AG04450 (cell line): ENCODE results near the gene TMEM260. TPM values are rescaled to one million over a fixed set of nuclear protein-coding genes. Genes with fewer than 3 reads are reported as not detected.

Source experiments
- CTCF ChIA-PET: fragments of 300-600, 350-600 bp; formaldehyde crosslinking; extraction: SDS; loops from one replicate; lab custom pipeline; 2022; ENCODE audit warnings: antibody characterized with exemption, inconsistent platforms; lab: Charles Lee
- POLR2A ChIA-PET: fragments of 350-600 bp; formaldehyde crosslinking; extraction: SDS; loops from one replicate; lab custom pipeline; 2021; ENCODE audit warnings: antibody characterized with exemption, inconsistent platforms; lab: Yijun Ruan, JAX
- DNase-seq: peaks from one replicate; pipeline ENCODE4 v3.0.0-alpha.2; 2011; ENCODE audit warnings: low read depth, low spot score
- H3K27ac ChIP-seq: one replicate; pipeline ENCODE4 v1.5.1; 2012; ENCODE audit warnings: low read depth, low read length, control low read depth
- H3K27me3 ChIP-seq: one replicate; pipeline ENCODE4 v1.6.0; 2012; ENCODE audit warnings: low read length; ENCODE audit not compliant: control insufficient read depth, insufficient read depth
- H3K4me3 ChIP-seq: 2 replicates; pipeline ENCODE4 v1.5.1; 2011; ENCODE audit warnings: mild to moderate bottlenecking, low read depth, low read length, control low read depth
- H3K9me3 ChIP-seq: 2 replicates; pipeline ENCODE4 v1.5.1; 2012; ENCODE audit warnings: low read length; ENCODE audit not compliant: control insufficient read depth, insufficient read depth
- CTCF ChIP-seq: IDR thresholded peaks from 2 replicates; pipeline ENCODE4 v1.5.1; 2011; ENCODE audit warnings: low read depth, low read length, control low read depth, inconsistent platforms
- polyA plus RNA-seq: library from polyadenylated mRNA; depleted of rRNA; stranded (reverse); fragments of >200 nt; gene quantifications from 2 replicates; pipeline ENCODE4 v1.2.3, GENCODE V29; 2011

TMEM260 gene
- polyA plus RNA-seq, 1 experiment, result 18.8 TPM

GRCh38 chr14:56633544-56633943 is 53.9 kb downstream of the TMEM260 start:
- ChIA-PET CTCF (interaction anchor here (0.7 to 1.1 kb wide), 3 partner anchors 26 to 993 kb away, joined by 3 to 4 read pairs (median 3); no protein-coding TSS in a partner anchor), POLR2A (no interaction called here)
- Histone ChIP-seq H3K27me3 (no peaks in the 10 kb centered on the region), H3K27ac (no peak overlapping the region), H3K4me3 (no peak overlapping the region), H3K9me3 (0 out of 2 replicates have a peak, but pooled peaks cover 3% of the 10 kb centered on the region)
- no peak for DNase-seq
- TF ChIP-seq CTCF, result no peak

GRCh38 chr14:56635041-56635440 is 55.4 kb downstream of the TMEM260 start:
- POLR2A ChIA-PET, result no interaction called here
- DNase-seq, result no peak
- H3K27ac ChIP-seq, result no peak overlapping the region
- H3K4me3 ChIP-seq, result no peak overlapping the region
- no peak for TF ChIP-seq CTCF
- no peaks in the 10 kb centered on the region for H3K9me3 ChIP-seq
- H3K27me3 ChIP-seq, result no peaks in the 10 kb centered on the region
- CTCF ChIA-PET, result no interaction called here

- CTCF ChIA-PET, result interaction anchor here (0.6 to 1.8 kb wide), 3 partner anchors 12 to 238 kb away, joined by 3 to 5 read pairs (median 4); no protein-coding TSS in a partner anchor
- POLR2A ChIA-PET, result no interaction called here
- Histone ChIP-seq H3K4me3 (no peak overlapping the region), H3K27me3 (no peaks in the 10 kb centered on the region), H3K27ac (no peak overlapping the region), H3K9me3 (no peaks in the 10 kb centered on the region)
- no peak for TF ChIP-seq CTCF
- DNase-seq, result no peak
These were observed 67.9 kb downstream of the TMEM260 start for GRCh38 chr14:56647493-56647892.

GRCh38 chr14:56648508-56649301 is 69.1 kb downstream of the TMEM260 start:
- CTCF ChIA-PET, result interaction anchor here (1.8 kb wide), 1 partner anchor 11 kb away, joined by 5 read pairs; no protein-coding TSS in a partner anchor
- H3K27ac ChIP-seq, result no peak overlapping the region
- no peaks in the 10 kb centered on the region for H3K27me3 ChIP-seq
- TF ChIP-seq CTCF, result no peak
- DNase-seq, result no peak
- POLR2A ChIA-PET, result no interaction called here
- no peak overlapping the region for H3K4me3 ChIP-seq
- H3K9me3 ChIP-seq, result no peaks in the 10 kb centered on the region

GRCh38 chr14:56649382-56649781 is 69.8 kb downstream of the TMEM260 start:
- no peak overlapping the region for H3K27ac ChIP-seq
- no peak for TF ChIP-seq CTCF
- ChIA-PET POLR2A (no interaction called here), CTCF (no interaction called here)
- DNase-seq, result no peak
- H3K9me3 ChIP-seq, result no peaks in the 10 kb centered on the region
- no peak overlapping the region for H3K4me3 ChIP-seq
- no peaks in the 10 kb centered on the region for H3K27me3 ChIP-seq
